GM21447 (cell line): ENCODE data around the gene RNU1-4.
"Not testable (repeated sequence)": the region's sequence is repeated elsewhere in the genome, so short reads cannot be mapped to it uniquely, and the experiment has no call there.

Source experiments
- ATAC-seq: cut with Tn5 transposase; IDR thresholded peaks from one replicate; pipeline ENCODE4 v1.9.1; 2021; ENCODE audit not compliant: unreplicated experiment

Gene RNU1-4

DNA sequence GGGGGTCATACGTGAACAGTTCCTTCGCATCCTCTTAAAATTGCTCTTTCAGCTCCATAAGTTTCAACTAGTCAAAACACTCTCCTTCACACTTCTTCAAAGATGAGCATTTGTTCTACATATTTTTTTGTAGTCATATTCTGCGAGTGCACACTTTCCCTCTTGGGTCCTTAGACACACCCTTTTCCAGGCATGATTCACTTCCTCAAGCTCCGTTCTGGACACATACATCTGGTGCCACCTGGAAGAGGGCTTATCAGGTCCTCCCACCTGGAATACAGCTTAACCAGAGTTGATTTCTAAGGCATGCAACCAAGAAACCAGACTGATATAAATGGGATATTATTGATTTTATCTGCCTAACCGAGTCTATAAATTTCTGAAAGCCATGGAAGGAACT is 47.4 kb downstream of the RNU1-4 start:
- not testable (repeated sequence) for ATAC-seq
